HL-60 (cell line): ENCODE data around the gene RELB.

ENCODE experiments used
- DNase-seq, 2 experiments: peaks; one replicate each; pipeline ENCODE4 v3.0.0-alpha.2; 2010 to 2020; ENCODE audit warnings: low read depth in 1 of 2, low spot score in 1 of 2
- H3K27ac ChIP-seq: fragments of 250-450 bp; sonication (Bioruptor Pico); replicated peaks from 2 replicates; pipeline ENCODE4 v1.5.1; 2020; ENCODE audit warnings: mild to moderate bottlenecking, moderate library complexity
- H3K27me3 ChIP-seq: fragments of 250-450 bp; sonication (Bioruptor Pico); 2 replicates; pipeline ENCODE4 v1.5.1; 2021; ENCODE audit warnings: mild to moderate bottlenecking, moderate library complexity; ENCODE audit not compliant: insufficient read depth, poor library complexity, severe bottlenecking
- H3K4me3 ChIP-seq: replicated peaks from 2 replicates; pipeline ENCODE4 v1.5.1; 2011; ENCODE audit warnings: mild to moderate bottlenecking, control low read depth, low read length; ENCODE audit not compliant: insufficient read depth
- GABPA ChIP-seq: IDR thresholded peaks from 2 replicates; pipeline ENCODE4 v1.6.1; 2012; ENCODE audit warnings: low read depth
- POLR2AphosphoS5 ChIP-seq: IDR thresholded peaks from 2 replicates; pipeline ENCODE4 v1.6.1; 2012; ENCODE audit warnings: low read depth
- SPI1 ChIP-seq: IDR thresholded peaks from 2 replicates; pipeline ENCODE4 v1.6.1; 2012; ENCODE audit warnings: low read depth, mild to moderate bottlenecking, borderline replicate concordance
- TF ChIP-seq, protein P1 (sequence below): IDR thresholded peaks from one replicate; pipeline ENCODE4 v1.5.1; 2011; ENCODE audit warnings: low read length, control low read depth, inconsistent platforms; ENCODE audit not compliant: insufficient read depth
- TF ChIP-seq, protein P2 (sequence below): IDR thresholded peaks from 2 replicates; pipeline ENCODE4 v1.6.1; 2012; ENCODE audit warnings: low read depth; ENCODE audit not compliant: insufficient replicate concordance

The RELB gene

DNA sequence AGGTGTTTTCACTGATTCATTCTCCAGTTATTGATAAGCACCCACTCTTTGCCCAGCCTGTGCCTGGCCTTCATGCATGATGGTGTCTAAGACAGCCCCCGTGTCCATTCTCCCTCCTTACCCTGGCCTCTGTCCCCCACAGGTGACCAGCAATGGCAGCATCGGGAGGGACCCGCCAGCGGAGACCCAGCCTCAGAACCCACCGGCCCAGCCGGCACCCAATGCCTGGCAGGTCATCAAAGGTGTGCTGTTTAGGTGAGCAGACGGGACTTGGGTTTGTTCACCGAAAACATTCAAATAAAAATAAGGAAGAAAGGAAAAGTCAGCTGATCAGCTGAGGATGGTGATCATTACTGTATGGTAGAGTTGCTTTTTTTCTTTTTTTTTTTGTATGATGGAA lies 39.4 kb upstream of the RELB start:
- H3K27ac ChIP-seq, result no peak overlapping the region
- H3K27me3 ChIP-seq, result no peaks in the 10 kb centered on the region
- TF ChIP-seq SPI1 (no peak), GABPA (no peak), POLR2AphosphoS5 (no peak)
- TF ChIP-seq, protein P1, sequence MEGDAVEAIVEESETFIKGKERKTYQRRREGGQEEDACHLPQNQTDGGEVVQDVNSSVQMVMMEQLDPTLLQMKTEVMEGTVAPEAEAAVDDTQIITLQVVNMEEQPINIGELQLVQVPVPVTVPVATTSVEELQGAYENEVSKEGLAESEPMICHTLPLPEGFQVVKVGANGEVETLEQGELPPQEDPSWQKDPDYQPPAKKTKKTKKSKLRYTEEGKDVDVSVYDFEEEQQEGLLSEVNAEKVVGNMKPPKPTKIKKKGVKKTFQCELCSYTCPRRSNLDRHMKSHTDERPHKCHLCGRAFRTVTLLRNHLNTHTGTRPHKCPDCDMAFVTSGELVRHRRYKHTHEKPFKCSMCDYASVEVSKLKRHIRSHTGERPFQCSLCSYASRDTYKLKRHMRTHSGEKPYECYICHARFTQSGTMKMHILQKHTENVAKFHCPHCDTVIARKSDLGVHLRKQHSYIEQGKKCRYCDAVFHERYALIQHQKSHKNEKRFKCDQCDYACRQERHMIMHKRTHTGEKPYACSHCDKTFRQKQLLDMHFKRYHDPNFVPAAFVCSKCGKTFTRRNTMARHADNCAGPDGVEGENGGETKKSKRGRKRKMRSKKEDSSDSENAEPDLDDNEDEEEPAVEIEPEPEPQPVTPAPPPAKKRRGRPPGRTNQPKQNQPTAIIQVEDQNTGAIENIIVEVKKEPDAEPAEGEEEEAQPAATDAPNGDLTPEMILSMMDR, result no peak
- TF ChIP-seq, protein P2, sequence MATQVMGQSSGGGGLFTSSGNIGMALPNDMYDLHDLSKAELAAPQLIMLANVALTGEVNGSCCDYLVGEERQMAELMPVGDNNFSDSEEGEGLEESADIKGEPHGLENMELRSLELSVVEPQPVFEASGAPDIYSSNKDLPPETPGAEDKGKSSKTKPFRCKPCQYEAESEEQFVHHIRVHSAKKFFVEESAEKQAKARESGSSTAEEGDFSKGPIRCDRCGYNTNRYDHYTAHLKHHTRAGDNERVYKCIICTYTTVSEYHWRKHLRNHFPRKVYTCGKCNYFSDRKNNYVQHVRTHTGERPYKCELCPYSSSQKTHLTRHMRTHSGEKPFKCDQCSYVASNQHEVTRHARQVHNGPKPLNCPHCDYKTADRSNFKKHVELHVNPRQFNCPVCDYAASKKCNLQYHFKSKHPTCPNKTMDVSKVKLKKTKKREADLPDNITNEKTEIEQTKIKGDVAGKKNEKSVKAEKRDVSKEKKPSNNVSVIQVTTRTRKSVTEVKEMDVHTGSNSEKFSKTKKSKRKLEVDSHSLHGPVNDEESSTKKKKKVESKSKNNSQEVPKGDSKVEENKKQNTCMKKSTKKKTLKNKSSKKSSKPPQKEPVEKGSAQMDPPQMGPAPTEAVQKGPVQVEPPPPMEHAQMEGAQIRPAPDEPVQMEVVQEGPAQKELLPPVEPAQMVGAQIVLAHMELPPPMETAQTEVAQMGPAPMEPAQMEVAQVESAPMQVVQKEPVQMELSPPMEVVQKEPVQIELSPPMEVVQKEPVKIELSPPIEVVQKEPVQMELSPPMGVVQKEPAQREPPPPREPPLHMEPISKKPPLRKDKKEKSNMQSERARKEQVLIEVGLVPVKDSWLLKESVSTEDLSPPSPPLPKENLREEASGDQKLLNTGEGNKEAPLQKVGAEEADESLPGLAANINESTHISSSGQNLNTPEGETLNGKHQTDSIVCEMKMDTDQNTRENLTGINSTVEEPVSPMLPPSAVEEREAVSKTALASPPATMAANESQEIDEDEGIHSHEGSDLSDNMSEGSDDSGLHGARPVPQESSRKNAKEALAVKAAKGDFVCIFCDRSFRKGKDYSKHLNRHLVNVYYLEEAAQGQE, result no peak
- no peak overlapping the region for H3K4me3 ChIP-seq
- no peak for DNase-seq

DNA sequence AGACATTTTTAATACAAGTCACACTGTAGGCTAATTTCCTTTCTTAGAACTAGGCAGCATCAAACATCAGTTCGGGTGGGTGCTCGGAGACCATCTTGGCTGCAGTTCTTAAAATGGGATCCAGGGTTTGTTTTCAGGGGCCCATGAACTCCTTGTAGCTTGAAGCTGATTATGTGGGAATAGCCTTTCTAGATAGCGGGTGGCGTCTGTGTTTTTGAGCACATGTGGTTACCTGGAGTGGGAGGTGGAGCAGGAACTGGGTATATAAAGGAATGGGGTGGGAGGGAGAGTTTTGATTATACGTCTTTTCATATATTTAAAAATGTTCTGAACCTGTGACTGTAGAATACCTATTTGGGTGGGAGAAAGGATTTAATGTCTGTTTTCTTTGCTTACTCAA lies 33.1 kb upstream of the RELB start:
- Histone ChIP-seq H3K4me3 (no peak overlapping the region), H3K27ac (no peak overlapping the region), H3K27me3 (no peaks in the 10 kb centered on the region)
- no peak for DNase-seq
- TF ChIP-seq, protein P1, result no peak
- TF ChIP-seq, protein P2, result no peak
- no peak for TF ChIP-seq POLR2AphosphoS5
- no peak for TF ChIP-seq GABPA
- TF ChIP-seq SPI1, result no peak

DNA sequence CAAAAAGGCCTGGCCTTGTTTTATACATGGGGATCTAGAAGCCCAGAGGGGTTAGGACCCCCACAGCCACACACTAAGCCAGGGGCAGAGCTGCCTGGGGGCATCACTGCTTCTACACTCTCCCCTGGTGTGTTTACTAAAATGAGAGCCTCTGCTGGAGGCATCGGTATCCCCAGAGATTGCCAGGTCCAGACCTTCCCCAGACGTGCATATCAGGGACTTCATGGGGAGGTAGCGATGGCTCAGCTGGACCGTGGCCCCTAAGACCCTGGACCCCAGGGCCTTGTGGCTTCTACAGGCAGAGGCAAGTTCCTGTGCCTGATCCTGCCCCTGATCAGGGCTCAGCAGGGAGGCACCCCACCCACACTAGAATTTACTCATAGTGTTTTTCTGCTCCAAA lies 32.6 kb upstream of the RELB start:
- Histone ChIP-seq H3K4me3 (no peak overlapping the region), H3K27me3 (no peaks in the 10 kb centered on the region), H3K27ac (no peak overlapping the region)
- no peak for TF ChIP-seq POLR2AphosphoS5
- TF ChIP-seq, protein P1, result no peak
- TF ChIP-seq, protein P2, result no peak
- TF ChIP-seq SPI1, result no peak
- no peak for TF ChIP-seq GABPA
- no peak for DNase-seq
